Nephron progenitor cell (in vitro differentiated cells): ENCODE results near the gene LDLRAD4.

ENCODE experiments used
- DNase-seq: peaks from one replicate; pipeline ENCODE4 v3.0.0; 2021
- H3K27ac Mint-ChIP-seq: 2 replicates; pipeline ENCODE4 v1.8.0; 2021; ENCODE audit warnings: mild to moderate bottlenecking, moderate library complexity, mixed read lengths
- H3K27me3 Mint-ChIP-seq: 2 replicates; pipeline ENCODE4 v1.8.0; 2021; ENCODE audit warnings: mild to moderate bottlenecking, low read depth, mixed read lengths; ENCODE audit not compliant: poor library complexity
- H3K36me3 Mint-ChIP-seq: 2 replicates; pipeline ENCODE4 v1.8.0; 2021; ENCODE audit warnings: low read depth, mixed read lengths
- H3K4me1 Mint-ChIP-seq: 2 replicates; pipeline ENCODE4 v1.8.0; 2021; ENCODE audit warnings: mixed read lengths
- H3K4me3 Mint-ChIP-seq: 2 replicates; pipeline ENCODE4 v1.8.0; 2021; ENCODE audit warnings: mild to moderate bottlenecking, moderate library complexity, mixed read lengths
- H3K9me3 Mint-ChIP-seq: 2 replicates; pipeline ENCODE4 v1.8.0; 2021; ENCODE audit warnings: mild to moderate bottlenecking, moderate library complexity, mixed read lengths
- CTCF ChIP-seq: fragments of 200-600 bp; sonication (generic); IDR thresholded peaks from 2 replicates; pipeline ENCODE4 v1.5.0; 2021; ENCODE audit warnings: antibody characterized with exemption

LDLRAD4 gene

GRCh38 chr18:13464432-13465123 lies 246.0 kb downstream of the LDLRAD4 start:
- Mint-ChIP-seq H3K4me1 (peaks cover 5% of the 10 kb centered on the region), H3K9me3 (peaks cover 17% of the 10 kb centered on the region), H3K27me3 (peaks cover 8% of the 10 kb centered on the region), H3K27ac (no peak overlapping the region), H3K4me3 (no peak overlapping the region), H3K36me3 (peaks cover 5% of the 10 kb centered on the region)
- no peak for DNase-seq
- TF ChIP-seq CTCF: no peak

GRCh38 chr18:13465124-13465446 lies 246.5 kb downstream of the LDLRAD4 start:
- Mint-ChIP-seq H3K27ac (no peak overlapping the region), H3K36me3 (peaks cover 5% of the 10 kb centered on the region), H3K4me1 (peaks cover 5% of the 10 kb centered on the region), H3K9me3 (peaks cover 17% of the 10 kb centered on the region), H3K27me3 (peaks cover 7% of the 10 kb centered on the region), H3K4me3 (no peak overlapping the region)
- TF ChIP-seq CTCF: no peak
- DNase-seq: no peak

GRCh38 chr18:13465476-13465875 lies 246.9 kb downstream of the LDLRAD4 start:
- no peak for TF ChIP-seq CTCF
- DNase-seq: no peak
- Mint-ChIP-seq H3K4me3 (no peak overlapping the region), H3K9me3 (peaks cover 17% of the 10 kb centered on the region), H3K36me3 (peaks cover 5% of the 10 kb centered on the region), H3K27ac (no peak overlapping the region), H3K4me1 (peaks cover 5% of the 10 kb centered on the region), H3K27me3 (peaks cover 7% of the 10 kb centered on the region)

GRCh38 chr18:13470516-13471197 lies 252.1 kb downstream of the LDLRAD4 start:
- TF ChIP-seq CTCF: no peak
- Mint-ChIP-seq H3K9me3 (peaks cover 17% of the 10 kb centered on the region), H3K4me1 (peaks cover 24% of the 10 kb centered on the region), H3K4me3 (no peak overlapping the region), H3K36me3 (peaks cover 5% of the 10 kb centered on the region), H3K27ac (no peak overlapping the region), H3K27me3 (peaks cover 7% of the 10 kb centered on the region)
- no peak for DNase-seq

- DNase-seq: no peak
- Mint-ChIP-seq H3K4me1 (peaks cover 24% of the 10 kb centered on the region), H3K36me3 (peaks cover 5% of the 10 kb centered on the region), H3K27me3 (peaks cover 12% of the 10 kb centered on the region), H3K9me3 (peaks cover 17% of the 10 kb centered on the region), H3K4me3 (no peak overlapping the region), H3K27ac (no peak overlapping the region)
- no peak for TF ChIP-seq CTCF
These were observed 252.8 kb downstream of the LDLRAD4 start for GRCh38 chr18:13471198-13471845.
